HG03064 (cell line): ENCODE results near the gene DTX1.

Source experiments
- ATAC-seq: cut with Tn5 transposase; IDR thresholded peaks from one replicate; pipeline ENCODE4 v1.9.1; 2021; ENCODE audit warnings: low read depth; ENCODE audit not compliant: unreplicated experiment

Gene DTX1

GRCh38 chr12:113092607-113093408 lies 36.3 kb downstream of the DTX1 start:
- ATAC-seq = no peak

DNA sequence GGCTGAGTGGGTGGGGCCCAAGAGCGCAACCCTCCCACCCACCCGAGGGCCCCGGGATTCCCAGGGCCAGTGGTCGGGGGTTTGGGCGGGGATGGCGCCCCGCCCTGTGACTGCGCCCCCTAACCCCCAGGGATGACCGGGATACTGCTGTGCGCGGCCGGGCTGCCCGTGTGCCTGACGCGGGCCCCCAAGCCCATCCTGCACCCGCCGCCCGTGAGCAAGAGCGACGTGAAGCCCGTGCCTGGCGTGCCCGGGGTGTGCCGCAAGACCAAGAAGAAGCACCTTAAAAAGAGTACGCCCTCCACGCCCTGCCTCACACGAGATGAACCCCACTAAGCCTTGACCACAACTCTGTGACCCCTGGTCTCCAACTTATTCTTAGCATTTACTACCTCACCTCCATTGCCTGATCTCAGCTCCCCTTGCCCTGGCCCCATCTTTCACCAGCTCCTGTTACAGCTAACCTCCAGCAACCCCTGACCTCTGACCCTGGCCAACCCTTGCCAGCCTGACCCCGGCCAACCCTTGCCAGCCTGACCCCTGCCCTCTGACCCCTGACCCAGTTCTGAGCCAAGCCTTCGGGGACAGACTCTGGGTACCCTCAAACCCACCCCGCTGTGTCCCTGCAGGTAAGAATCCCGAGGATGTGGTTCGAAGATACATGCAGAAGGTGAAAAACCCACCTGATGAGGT lies 37.0 kb downstream of the DTX1 start:
- no peak for ATAC-seq

GRCh38 chr12:113094738-113095137 lies 38.2 kb downstream of the DTX1 start:
- no peak for ATAC-seq

DNA sequence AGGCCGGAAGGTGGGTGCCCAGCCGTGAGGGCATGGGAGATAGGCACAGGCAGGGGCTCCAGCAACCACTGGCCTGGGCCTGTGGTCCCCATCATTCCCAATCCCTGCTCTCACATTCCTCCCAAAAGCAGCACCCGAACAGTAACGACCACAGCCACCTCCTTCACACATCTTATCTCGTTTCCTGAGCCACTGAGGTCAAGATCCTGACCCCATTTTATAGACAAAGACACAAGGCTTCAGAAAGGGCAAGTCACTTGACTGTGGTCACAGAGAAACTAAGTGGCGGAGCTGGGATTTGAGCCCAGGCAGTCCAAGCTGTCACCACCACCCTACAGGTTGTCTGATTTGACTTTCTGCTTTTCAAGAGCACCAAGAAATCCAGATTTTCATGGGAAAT lies 38.9 kb downstream of the DTX1 start:
- ATAC-seq = no peak

DNA sequence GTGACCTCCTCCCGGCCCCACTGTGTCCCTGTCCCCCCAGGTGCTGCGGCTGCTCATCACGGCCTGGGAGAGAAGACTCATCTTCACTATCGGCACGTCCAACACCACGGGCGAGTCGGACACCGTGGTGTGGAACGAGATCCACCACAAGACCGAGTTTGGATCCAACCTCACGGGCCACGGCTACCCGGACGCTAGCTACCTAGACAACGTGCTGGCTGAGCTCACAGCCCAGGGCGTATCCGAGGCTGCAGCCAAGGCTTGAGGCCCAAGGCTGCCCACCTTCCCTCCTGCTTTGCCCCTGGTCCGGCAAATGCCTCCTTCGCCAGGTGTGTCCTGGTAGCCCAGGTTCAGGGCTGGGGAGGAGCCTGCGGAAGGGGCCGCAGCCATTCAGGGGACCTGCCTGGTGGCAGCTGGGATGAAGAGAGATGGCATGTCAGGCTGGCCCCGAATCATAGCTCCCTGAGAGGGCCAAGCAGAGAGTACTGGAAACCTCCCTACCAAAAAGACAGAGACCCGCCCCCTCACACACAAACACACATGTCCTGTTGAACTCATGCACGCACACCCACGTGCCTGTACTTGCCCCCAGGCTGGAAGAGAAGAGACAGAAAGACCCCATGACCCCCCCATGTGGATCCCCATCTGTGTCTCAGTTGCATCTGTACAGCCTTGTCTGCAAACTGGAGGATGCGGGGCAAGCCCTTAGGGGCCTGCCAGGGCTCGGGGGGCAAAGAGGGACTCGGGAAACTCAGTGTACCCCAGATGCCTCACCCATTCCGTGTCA lies 40.3 kb downstream of the DTX1 start:
- no peak for ATAC-seq

GRCh38 chr12:113097716-113098440 lies 41.3 kb downstream of the DTX1 start:
- ATAC-seq = no peak

- ATAC-seq = no peak
Measured at GRCh38 chr12:113098441-113099028, 42.0 kb downstream of the DTX1 start.

DNA sequence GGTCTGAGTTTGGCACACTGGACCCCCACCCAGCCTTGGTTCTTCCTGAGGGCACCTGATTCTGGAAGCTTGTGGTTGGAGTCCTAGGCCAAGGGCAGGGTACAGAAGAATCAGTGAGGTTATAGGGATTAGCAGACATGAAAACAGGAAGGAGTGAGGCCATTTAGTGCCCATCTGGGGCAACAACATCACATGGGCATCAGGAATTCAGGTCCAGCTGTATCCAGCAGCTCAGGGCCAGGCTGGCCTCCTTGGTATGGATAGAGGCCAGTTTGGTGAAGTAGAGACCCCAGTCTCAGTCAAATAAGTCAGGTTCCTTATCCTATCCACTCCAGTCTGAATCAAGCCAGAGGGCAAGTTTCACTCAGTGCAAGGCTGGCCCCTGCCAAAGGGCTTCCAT lies 42.8 kb downstream of the DTX1 start:
- no peak for ATAC-seq

GRCh38 chr12:113099764-113100163 lies 43.2 kb downstream of the DTX1 start:
- ATAC-seq = no peak

DNA sequence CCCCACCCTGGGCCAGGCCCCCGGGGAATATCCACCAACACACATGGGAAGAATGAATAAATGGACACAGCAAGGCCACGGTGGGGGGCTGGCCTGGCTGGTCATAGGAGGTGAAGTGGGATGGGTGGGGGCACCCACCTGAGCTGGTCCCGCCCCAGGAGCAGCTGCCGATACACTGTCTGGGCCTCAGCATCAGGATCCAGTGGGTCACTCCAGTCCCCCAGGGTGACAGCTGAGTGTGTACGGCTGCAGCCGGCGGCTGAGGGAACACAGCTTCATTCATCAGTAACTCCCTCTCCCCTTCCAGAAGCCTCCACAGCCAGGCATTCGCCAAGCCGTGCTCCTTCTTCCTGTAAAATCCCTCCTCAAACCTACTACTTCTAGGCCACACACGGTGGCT lies 45.2 kb downstream of the DTX1 start:
- ATAC-seq = no peak

- no peak for ATAC-seq
Measured at GRCh38 chr12:113102811-113103210, 46.3 kb downstream of the DTX1 start.

- no peak for ATAC-seq
Measured at GRCh38 chr12:113103756-113104450, 47.4 kb downstream of the DTX1 start.

- ATAC-seq = no peak
Measured at GRCh38 chr12:113104953-113105510, 48.5 kb downstream of the DTX1 start.

DNA sequence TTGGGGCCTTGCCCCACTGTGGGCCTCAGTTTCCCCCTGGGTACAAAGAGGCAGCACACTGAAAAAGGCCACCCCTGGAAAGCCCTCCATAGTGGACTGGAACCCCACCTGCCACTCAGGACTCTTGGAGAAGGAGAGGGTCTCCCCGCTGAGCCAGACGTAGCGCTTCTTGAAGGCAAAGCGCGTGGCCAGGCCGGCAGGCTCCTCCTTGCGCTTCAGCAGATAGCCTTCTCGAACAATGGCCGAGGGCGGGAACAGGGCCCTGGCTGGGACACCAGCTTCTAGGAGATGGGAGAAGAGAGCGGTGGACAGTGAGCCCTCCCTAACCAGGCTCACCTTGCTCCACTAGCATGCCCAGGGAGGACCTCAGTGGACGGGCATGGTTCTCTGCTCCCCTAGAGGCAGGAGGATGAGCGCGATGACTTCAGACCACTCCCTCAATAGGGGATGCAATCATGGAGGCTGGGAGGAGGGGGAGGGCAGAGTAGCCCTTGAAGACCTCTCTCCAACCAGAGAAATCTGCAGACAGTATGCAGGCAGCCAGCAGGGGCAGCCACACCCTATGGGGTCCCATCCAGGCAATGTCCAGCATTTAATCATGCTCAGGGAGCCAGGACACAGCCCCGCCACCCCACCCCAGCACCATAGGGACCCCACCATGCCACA lies 49.2 kb downstream of the DTX1 start:
- ATAC-seq = no peak

DNA sequence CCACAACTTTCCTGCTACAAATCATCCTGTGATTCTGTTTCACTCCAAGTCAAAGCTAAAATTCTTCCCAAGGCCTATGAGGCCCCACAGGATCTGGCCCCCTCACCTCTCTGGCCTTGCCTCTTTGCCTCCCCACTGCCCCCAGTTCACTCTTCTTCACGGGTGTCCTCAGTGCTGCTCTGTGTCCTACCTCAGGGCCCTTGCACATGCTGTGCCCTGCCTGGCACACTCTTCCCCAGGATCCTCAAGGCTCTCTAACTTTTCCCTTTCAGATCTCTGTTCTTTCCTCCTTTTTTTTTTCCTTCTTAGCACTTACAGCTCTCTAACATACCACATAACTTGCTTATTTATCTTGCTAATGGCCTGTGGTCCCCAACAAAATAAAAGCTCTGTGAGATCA lies 49.8 kb downstream of the DTX1 start:
- ATAC-seq = no peak

GRCh38 chr12:113108308-113108707 lies 51.8 kb downstream of the DTX1 start:
- ATAC-seq = no peak

DNA sequence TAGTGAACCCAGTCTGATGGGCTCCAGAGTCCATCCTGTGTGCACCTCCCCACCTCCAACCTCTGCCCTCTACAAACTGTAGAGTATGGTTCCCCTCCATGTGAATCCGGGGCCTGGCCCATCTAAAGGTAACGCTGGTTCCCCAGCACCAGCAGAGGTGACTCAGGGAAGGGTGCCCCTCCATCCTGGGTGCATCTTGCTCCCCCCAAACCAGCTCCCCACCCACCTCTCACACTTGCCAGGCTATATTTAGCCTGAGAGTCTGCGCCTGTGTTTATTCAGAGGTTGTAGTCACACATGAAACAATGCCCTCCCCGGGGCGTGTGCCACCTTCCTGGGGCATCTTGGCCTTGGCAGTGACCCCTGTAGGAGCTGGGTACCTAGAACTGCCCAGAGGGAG lies 52.8 kb downstream of the DTX1 start:
- no peak for ATAC-seq

DNA sequence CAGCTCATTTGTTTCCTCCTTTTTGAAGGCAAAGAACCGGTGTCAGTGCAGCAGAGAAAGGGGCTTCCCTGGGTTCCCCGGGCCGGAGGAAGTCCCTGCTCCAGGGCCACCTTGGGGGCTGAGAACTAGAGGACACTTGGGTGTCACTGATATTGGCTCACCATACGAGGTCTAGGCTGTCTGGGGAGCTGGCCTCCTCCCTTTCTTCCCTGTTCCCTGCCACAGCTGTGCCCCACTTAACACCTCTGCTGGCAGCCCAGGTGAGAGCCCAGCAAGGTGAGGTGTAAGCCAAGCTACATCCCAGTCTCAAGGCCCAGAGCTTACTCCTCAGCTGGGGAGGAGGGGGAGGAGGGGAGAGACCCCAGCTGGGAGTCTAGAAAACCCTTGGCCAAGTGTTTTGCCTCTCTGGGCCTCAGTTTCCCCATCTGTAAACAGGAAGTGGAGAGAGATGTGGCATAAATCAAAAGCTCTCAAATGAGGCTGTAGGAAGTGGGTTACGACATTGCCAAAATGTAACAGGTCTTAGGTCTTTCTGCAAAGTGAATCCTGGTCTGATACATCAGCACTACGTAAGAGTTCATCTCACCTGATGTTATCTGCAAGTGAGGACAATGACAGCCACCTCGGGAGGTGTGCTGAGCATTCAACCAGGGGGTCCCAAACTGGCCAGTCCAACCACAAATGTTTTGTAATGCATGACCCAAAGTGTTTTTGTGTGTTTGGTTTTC lies 53.5 kb downstream of the DTX1 start:
- no peak for ATAC-seq
